ENCODE data around the gene AIFM1. TPM values are rescaled to one million over a fixed set of nuclear protein-coding genes. Genes with fewer than 3 reads are reported as not detected.

Gene AIFM1
- total and polyA plus RNA-seq, 2 of the 4 experiments (the other 2 are of a cell fraction): 22.0 to 27.4 TPM

DNA sequence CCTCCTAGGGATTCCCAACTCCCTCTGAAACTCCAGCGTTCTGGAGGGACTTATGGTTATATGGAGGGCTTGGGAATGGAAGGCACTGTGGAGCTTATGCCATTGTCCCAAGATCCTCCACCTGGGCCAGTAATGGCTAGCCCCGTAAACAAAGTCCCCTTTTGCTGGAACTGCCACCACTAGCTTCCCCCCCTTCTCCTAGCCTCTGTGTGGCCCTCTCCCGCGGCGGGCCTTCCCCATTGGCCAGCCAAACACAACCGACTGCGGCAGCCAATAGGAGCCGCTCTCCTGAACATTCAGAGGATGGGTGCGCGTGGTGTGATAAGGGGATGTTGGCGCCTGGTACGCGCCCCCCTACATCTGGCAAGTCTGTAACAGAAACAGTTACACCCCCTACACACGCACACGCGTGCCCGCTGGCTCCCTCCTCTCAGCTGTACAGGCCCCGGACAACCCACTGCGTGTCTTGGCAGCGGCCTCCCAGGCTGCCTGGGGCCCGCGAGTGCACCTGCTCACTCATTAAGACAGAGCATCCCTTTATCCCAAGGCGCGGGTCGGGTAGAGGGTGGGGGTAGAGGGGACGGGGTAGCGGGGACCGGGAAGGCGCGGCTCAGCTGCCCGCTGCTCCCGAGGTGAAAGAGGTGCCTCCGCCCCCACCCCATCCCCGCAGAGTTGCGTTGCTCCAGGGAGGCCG is 5.3 kb upstream of the AIFM1 start:
- peak overlapping the region; percentile 16; the same call in 1 of the 2 replicates for H3K9ac ChIP-seq (ENCODE audit: low read depth, low read length)
- H4K5ac ChIP-seq (ENCODE audit: low read depth, low read length): no peak overlapping the region
- WGBS, 2 experiments (ENCODE audit: extremely low coverage in 2 of 2, insufficient read length in 1 of 2): 60% methylated on average over 1 of the region's 36 CpGs; no CpG with 5 or more reads in 1 of the 2 experiments
- no peaks in the 10 kb centered on the region for H3K36me3 ChIP-seq (ENCODE audit: control insufficient read depth, insufficient read depth, low read length)
- peak; percentile 25 for ATAC-seq (ENCODE audit: low read depth)
- 0 out of 2 replicates have a peak overlapping the region, but pooled peaks have one; percentile 7 for H3K4ac ChIP-seq (ENCODE audit: low read depth, low read length)
- H3K4me1 ChIP-seq (ENCODE audit: control insufficient read depth, insufficient read depth, low read length): peaks cover 7% of the 10 kb centered on the region
- no peak overlapping the region for H2BK5ac ChIP-seq (ENCODE audit: low read depth, low read length, poor library complexity, severe bottlenecking)
- no peak for DNase-seq
- no peaks in the 10 kb centered on the region for H3K9me3 ChIP-seq (ENCODE audit: control insufficient read depth, insufficient read depth, low read length)
- peak overlapping the region; percentile 57 for H2AK9ac ChIP-seq (replicated peaks; ENCODE audit: low read depth, low read length, poor library complexity)
- H2AFZ ChIP-seq (replicated peaks; ENCODE audit: low read length, poor library complexity): peak overlapping the region; percentile 87
- 0 out of 4 replicates have a peak, but pooled peaks cover 0 to 7% of the 10 kb centered on the region in 2 experiments for H3K79me1 ChIP-seq (ENCODE audit: low read depth in 1 of 2, low read length in 2 of 2)
- H4K20me1 ChIP-seq (ENCODE audit: insufficient read depth, low read length): no peaks in the 10 kb centered on the region
- no peak overlapping the region for H2BK120ac ChIP-seq (ENCODE audit: low read depth, low read length)
- peaks cover 11% of the 10 kb centered on the region; the same call in 1 of the 2 replicates for H3K9me1 ChIP-seq (ENCODE audit: insufficient read depth, low read length)
- H3K4me3 ChIP-seq (ENCODE audit: insufficient read depth, low read depth, low read length): peak overlapping the region; percentile 42; the same call in 1 of the 2 replicates
- H3K18ac ChIP-seq (ENCODE audit: low read depth, low read length): no peak overlapping the region
- TF ChIP-seq, protein P1, sequence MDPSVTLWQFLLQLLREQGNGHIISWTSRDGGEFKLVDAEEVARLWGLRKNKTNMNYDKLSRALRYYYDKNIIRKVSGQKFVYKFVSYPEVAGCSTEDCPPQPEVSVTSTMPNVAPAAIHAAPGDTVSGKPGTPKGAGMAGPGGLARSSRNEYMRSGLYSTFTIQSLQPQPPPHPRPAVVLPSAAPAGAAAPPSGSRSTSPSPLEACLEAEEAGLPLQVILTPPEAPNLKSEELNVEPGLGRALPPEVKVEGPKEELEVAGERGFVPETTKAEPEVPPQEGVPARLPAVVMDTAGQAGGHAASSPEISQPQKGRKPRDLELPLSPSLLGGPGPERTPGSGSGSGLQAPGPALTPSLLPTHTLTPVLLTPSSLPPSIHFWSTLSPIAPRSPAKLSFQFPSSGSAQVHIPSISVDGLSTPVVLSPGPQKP (IDR thresholded peaks at IDR 0.05; ENCODE audit: borderline replicate concordance, low read depth, low read length): no peak
- no peak for TF ChIP-seq SMC3 (IDR thresholded peaks at IDR 0.05; ENCODE audit: low read depth, low read length)
- no peak for TF ChIP-seq RFX5 (IDR thresholded peaks at IDR 0.05; ENCODE audit: low read depth, low read length)
- no peak for TF ChIP-seq FOS (IDR thresholded peaks at IDR 0.05; ENCODE audit: low read depth, low read length)
- TF ChIP-seq POLR2A (IDR thresholded peaks at IDR 0.05; ENCODE audit: low read depth, low read length): no peak
- TF ChIP-seq RAD21 (IDR thresholded peaks at IDR 0.05; ENCODE audit: low read length): no peak
- TF ChIP-seq MAZ (IDR thresholded peaks at IDR 0.05; ENCODE audit: borderline replicate concordance, low read depth, low read length): no peak
- TF ChIP-seq BHLHE40 (IDR thresholded peaks at IDR 0.05; ENCODE audit: low read depth, low read length): no peak
- no peak for TF ChIP-seq CEBPB (IDR thresholded peaks at IDR 0.05; ENCODE audit: low read depth, low read length)
- TF ChIP-seq NFE2L2 (IDR thresholded peaks at IDR 0.05; ENCODE audit: low read depth, low read length): no peak
- TF ChIP-seq MAFK (IDR thresholded peaks at IDR 0.05; ENCODE audit: low read depth, low read length): no peak
- no peak for TF ChIP-seq CHD1 (IDR thresholded peaks at IDR 0.05; ENCODE audit: low read depth, low read length)
- no TSS peak for BruUV-seq (replicated peaks)
- dilution Hi-C loops (cut with HindIII; ENCODE audit: low sequenced_read_pairs, unreplicated experiment): no loop called here
- no peak overlapping the region for H3K27ac ChIP-seq (ENCODE audit: insufficient read depth, low read length)
- no peak overlapping the region for H3K56ac ChIP-seq (ENCODE audit: extremely low read depth, insufficient read depth, low read length)
- no peak overlapping the region for H3K23ac ChIP-seq (ENCODE audit: low read depth, low read length)
- no peak overlapping the region for H2AK5ac ChIP-seq (ENCODE audit: low read depth, low read length)
- H3K4me2 ChIP-seq (ENCODE audit: low read depth, low read length): peak overlapping the region; percentile 65
- H3K27me3 ChIP-seq (ENCODE audit: control insufficient read depth, insufficient read depth, low read length): peaks cover 2% of the 10 kb centered on the region; the same call in 1 of the 2 replicates
- ChIA-PET POLR2A (ENCODE audit: unreplicated experiment) (no interaction called here), CTCF (no interaction called here)
- H3K14ac ChIP-seq (replicated peaks; ENCODE audit: low read depth, low read length): no peak overlapping the region
- no peak overlapping the region for H2BK20ac ChIP-seq (ENCODE audit: low read depth, low read length)
- no peak overlapping the region for H4K91ac ChIP-seq (ENCODE audit: insufficient read depth, low read depth, low read length)
- peak overlapping the region; percentile 44 to 64; a peak in 2 of 4 replicates for H4K8ac ChIP-seq (ENCODE audit: low read depth in 2 of 2, low read length in 2 of 2)
- intact Hi-C loops (cut with micrococcal nuclease): loop anchor here (5.0 kb wide), 1 partner anchor 59 kb away; the partner anchor contains the start of gene ELF4
- no peak overlapping the region for H2BK15ac ChIP-seq (ENCODE audit: low read depth, low read length)
- in situ Hi-C loops (cut with MboI; ENCODE audit: low sequenced_read_pairs): no loop called here

Data from IMR-90 (cell line).